Tibial nerve (tissue), 3 donors: ENCODE measurements around the gene USP47.

Experiments
- POLR2A ChIP-seq, 2 donors: fragments of 450-650 bp; IDR thresholded peaks; one replicate each; pipeline ENCODE4 v1.6.1; 2017; ENCODE audit warnings: antibody characterized with exemption in 2 of 2, mild to moderate bottlenecking in 2 of 2, moderate library complexity in 2 of 2
- TF ChIP-seq, protein P1 (sequence below), 5 experiments: fragments of 200-600 bp in 3 of 5; fragments of 450-650 bp in 2 of 5; sonication (generic) in 3 of 5; IDR thresholded peaks; one replicate each; pipeline ENCODE4 v1.5.1; 2016 to 2019; ENCODE audit warnings: antibody characterized with exemption in 5 of 5, mild to moderate bottlenecking in 3 of 5, moderate library complexity in 2 of 5

DNA sequence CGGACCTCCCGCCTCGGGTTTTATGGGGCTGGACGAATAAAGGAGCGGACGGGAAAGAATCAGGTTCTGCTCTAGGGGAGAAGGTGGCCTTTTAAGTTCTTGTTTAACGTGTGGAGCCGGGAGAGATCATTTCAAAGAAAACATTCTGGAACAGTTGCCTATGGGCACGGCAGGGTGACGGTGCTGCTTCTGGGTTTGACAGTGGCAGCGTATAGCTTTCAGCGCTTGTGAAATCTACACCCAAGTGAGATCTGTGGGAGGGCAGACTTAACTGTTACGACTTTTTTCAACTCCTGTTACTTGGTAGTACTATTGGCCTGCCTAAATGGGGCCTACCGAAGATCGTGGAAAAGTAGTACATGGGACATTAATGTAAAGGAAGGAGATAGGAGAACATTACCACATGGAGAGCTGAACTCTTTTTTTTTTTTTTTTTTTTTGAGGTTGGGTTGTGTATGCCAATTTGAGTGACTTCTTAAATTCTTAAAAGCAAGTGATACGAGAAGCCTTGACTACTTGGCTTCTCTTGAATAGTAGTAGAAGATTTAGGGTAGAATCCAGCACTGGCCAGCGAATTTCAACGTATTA, 743 bp downstream of the USP47 start:
- peak in 1 of 2 donors; percentile 29 for TF ChIP-seq POLR2A (IDR thresholded peaks at IDR 0.05)
- TF ChIP-seq, protein P1, sequence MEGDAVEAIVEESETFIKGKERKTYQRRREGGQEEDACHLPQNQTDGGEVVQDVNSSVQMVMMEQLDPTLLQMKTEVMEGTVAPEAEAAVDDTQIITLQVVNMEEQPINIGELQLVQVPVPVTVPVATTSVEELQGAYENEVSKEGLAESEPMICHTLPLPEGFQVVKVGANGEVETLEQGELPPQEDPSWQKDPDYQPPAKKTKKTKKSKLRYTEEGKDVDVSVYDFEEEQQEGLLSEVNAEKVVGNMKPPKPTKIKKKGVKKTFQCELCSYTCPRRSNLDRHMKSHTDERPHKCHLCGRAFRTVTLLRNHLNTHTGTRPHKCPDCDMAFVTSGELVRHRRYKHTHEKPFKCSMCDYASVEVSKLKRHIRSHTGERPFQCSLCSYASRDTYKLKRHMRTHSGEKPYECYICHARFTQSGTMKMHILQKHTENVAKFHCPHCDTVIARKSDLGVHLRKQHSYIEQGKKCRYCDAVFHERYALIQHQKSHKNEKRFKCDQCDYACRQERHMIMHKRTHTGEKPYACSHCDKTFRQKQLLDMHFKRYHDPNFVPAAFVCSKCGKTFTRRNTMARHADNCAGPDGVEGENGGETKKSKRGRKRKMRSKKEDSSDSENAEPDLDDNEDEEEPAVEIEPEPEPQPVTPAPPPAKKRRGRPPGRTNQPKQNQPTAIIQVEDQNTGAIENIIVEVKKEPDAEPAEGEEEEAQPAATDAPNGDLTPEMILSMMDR (IDR thresholded peaks at IDR 0.05) = no peak
